ENCODE measurements around the gene CACNG7.
A peak's percentile ranks its signal among the peaks of the same experiment; 100 is the strongest.

The CACNG7 gene

DNA sequence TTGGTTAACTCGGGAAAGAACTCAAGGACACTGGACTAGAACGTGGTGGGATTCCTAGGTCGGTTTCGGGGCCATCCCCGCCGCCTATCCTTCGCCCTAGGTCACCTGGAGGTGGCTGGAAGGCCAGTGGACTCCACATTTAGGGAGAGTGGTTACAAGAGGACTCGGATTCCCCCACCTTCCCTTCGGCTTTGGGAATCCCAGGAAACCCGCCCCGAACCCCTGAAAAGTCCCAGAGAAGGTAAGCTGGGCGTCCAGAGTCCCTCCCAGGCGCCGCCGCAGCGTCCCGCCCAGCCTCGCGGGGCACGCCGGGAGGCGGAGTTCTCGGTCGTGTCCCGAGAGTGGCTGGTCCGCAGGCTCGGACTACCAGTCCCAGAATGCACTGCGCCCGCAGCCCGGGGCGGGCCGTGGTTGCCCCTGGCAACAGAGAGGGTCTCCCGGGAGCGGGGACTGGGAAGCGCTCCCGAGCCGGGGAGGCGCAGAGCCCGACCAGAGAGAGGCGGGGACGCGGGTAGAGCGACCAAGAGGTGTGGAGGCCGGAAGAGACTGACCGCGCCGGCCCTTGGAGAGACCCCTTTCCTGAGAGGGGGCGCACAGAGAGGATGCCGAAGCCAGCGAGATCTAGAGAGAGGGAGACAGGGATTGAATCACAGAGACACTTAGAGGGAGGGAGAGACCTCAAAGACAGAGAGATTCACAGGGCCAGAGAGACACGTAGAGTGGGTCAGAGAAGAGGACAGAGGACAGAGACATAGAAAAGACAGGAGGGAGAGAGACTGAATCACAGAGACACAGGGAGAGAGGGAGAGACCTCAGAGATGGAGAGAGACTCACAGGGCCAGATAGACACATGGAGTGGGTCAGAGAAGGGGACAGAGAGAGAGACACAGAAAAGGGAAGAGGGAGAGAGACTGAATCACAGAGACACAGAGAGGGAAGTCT lies 29.7 kb upstream of the CACNG7 start:
- DNase-seq = peak; percentile 85 to 97

DNA sequence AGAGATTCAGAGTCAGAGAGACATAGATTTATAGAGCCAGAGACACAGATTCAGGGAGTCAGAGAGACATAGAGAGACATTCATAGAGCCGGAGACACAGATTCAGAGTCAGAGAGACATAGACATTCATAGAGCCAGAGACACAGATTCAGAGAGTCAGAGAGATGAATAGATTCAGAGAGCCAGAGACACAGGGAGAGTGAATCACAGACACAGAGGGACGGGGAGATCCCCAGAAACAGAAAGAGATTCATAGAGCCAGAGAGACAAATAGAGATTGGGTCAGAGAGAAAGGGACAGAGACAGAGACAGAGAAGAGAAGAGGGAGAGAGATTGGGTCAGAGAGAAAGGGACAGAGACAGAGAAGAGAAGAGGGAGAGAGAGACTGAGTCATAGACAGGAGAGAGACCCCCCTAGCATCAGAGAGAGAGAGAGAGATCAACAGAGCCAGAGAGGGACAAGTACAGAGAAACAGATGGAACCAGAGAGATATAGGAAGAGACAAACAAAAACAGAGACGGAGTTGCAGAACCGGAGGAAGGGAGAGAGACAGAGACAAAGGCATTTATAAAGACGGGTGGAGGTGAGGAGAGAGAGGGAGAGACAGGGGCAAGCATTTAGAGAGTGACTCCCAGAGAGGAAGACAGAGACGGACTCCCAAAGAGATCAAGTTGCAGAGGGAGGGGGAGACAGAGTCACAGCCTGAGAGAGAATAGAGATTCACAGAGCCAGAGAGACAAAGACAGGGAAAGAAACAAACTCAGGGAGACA lies 28.2 kb upstream of the CACNG7 start:
- no peak for DNase-seq

DNA sequence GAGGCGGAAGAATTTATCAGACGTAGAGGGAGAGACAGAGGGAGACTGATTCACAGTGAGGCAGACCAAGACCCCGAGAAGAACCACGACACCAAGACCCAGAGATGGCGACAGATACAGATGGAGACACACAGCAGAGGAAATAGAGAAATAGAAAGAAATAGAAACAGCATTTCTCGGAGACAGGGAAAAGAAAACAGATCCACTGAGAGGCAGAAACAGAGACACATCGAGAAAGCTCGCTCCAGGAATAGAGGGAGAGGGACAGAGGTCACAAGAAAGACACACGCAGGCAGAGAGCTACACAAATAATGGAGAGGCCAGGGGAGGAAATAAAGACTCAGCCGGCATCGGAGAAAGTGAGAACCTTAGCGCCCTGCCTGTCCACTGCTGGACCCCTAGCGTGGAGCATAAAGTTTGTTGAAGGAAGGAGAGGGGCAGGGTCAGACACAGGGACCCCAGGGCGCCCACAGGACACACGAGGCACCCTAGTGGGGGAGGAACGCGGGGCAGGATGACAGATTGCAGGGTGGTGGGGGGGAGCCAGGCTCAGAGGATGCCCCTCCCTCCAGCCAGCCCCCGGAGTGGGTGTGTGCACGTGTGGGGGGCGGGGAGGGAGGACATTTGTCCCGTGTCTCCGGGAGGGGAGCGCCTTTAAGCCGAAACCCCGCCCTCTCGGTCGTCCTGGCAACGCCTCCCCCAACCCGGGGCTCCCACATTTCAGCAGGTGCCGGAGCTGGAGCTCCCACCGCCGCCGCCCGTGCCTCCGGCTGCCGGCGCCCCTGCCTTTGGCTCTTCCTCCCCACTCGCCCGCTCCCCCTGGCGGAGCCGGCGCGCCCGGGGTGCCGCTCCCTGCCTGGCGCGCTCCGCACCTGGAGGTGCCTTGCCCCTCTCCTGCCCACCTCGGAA lies 27.3 kb upstream of the CACNG7 start, which contains the start of gene PRKCG:
PRKCG (plus strand) TSS at position 716 of the 909 bp plus-strand sequence. CDS start 298 bp downstream, outside the sequence.
- DNase-seq = no peak

DNA sequence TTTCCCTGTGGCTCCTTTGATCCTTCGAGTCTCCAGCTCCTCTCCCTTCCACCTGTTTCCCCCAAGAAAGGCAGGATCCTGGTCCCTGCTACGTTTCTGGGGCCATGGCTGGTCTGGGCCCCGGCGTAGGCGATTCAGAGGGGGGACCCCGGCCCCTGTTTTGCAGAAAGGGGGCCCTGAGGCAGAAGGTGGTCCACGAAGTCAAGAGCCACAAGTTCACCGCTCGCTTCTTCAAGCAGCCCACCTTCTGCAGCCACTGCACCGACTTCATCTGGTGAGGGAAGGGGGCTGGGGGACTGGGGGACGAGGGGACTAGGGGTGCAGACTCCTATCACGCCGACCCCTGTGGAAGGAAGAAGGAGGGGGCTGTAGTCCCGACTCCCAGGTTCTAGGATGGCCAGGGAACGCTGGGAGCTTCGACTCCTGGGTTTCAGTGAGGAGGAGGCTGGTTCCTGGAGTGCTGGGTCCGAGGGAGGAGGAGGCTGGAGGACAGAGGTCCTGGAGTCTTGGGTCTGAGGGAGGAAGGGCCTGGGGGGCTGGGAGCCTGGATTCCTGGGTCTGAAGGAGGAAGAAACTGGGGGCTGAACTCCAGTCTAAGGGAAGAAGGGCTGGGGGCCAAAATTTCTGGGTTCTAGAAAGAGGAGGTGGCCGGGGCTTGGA lies 26.6 kb upstream of the CACNG7 start:
- no peak for DNase-seq

DNA sequence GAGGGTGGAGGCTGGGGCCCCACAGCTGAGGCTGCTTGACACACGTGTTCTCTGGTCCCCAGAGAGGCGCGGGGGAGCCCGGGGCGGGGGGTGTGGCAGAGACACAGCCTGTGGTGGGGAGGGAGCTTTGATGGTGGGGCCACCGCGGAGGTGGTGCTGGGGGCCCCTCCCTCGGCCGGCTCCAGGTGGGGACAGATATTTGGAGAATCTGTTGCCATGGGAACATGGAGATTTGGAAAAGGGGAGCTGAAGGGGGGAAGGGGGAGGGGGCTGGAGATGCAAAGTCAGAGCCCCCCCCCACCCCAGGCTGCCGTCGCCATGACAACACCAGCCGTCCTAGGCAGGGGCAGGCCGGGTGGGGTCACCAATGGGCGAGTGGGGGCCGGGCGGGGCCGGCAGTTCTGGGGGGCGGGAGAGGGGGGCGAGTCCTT lies 25.8 kb upstream of the CACNG7 start:
- DNase-seq = no peak

DNA sequence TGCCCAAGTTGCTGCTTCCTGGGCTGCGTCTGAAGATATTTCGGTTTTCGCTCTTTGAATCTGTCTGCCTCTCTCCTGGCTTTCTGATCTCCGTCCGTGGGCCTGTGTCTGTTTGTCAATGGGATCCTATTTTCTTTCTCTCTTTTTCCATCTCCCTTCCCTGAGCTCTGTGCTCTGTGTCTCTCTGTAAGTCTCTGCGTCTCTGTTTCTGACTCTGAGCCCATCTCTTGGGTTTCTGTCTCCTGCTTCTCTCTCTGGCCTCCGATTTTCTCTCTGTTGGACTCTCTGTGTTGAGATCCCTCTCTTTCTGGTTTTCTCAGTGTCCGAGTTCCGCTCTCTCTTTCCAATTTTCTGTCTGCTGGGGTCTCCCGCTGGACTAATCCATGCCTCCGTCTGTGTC lies 25.3 kb upstream of the CACNG7 start:
- no peak for DNase-seq

DNA sequence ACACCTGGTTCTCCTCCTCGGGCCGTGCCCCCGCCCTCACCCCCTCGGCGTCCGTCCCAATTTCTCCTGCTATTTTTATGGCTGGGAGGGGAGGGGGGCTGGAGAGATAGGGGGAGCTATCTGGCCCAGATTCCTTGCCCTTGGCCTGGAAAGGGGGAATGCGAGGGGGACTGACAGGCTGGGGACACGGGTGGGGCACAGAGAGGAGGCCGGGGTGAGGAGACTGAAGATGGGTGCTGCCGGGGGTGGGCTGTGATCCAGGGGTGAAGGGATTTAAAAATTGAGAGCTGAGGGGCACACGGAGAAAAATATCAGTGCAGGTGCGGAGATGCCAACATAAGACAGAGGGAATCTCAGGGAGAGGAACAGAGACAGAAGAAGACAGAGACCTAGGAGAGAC lies 24.8 kb upstream of the CACNG7 start:
- DNase-seq = no peak

DNA sequence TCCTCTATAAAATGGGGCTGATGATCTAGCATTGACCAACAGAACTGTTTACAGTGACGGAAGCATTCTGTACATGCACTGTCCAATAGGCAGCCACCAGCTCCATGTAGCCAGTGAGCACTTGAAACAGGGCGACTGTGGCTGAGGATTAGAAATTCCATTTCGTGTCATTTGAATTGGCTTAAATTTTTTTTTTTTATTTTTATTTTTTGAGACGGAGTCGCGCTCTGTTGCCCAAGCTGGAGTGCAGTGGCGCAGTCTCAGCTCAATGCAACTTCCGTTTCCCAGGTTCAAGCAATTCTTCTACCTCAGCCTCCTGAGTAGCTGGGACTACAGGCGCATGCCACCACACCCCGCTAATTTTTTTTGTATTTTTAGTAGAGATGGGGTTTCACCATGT lies 24.0 kb upstream of the CACNG7 start:
- DNase-seq = no peak

DNA sequence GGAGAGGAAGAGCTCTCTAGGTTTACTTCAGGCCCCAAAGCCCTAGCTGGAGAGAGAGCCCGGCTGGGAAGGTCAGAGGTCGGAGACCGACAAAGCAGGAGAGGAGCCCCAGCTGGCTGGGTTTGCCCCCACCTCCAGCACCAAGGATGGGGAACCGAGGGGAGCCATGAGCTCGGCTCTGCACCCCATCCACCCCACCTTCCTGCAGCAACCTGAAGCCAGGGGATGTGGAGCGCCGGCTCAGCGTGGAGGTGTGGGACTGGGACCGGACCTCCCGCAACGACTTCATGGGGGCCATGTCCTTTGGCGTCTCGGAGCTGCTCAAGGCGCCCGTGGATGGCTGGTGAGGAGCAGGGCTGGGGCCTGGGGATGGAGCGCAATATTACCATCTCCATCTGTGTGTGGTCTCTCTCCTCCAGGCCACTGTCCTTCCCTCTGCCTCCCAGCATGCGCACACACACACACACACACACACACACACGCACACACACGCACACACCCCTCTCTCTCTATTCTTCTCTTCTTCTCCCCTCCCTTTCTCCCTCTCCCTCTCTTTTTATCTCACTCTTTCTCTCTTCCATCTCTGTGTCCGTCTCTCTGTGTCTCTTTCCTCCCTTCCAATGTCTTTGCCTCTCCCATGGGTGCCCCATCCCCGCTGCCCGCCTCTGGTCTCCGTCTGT lies 16.6 kb upstream of the CACNG7 start:
- DNase-seq = no peak

DNA sequence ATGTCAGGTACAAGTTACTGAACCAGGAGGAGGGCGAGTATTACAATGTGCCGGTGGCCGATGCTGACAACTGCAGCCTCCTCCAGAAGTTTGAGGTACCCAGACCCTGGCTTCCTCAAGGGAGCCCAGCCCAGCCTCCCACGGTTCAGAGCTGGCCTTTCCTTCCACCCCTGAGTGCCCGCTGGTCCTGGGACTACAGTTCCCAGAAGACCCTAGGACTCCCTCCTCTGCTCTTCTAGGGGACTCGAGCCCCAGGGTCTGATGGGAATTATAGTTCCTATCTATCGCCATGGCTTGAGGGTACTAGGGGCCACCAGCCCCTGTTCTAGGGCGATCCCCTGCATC lies 16.1 kb upstream of the CACNG7 start:
- no peak for DNase-seq

DNA sequence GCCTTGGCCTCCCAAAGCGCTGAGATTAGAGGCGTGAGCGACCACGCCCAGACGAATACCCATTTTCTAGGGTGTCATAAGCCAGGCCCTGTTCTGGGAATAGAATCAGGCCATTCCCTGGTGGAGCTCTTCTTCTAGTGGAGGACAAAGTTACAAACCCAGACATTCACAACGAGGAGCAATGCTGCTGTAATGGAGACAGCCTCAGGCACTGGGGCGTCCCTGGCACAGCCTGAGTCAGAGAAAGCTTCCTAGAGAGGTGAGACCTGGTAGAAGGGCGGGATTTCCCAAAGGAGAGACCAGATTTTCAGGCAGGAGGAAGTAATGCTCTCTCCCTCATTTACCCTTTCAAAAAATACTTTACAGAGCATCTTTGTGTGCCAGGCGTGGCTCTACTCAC lies 14.4 kb upstream of the CACNG7 start:
- DNase-seq = no peak

DNA sequence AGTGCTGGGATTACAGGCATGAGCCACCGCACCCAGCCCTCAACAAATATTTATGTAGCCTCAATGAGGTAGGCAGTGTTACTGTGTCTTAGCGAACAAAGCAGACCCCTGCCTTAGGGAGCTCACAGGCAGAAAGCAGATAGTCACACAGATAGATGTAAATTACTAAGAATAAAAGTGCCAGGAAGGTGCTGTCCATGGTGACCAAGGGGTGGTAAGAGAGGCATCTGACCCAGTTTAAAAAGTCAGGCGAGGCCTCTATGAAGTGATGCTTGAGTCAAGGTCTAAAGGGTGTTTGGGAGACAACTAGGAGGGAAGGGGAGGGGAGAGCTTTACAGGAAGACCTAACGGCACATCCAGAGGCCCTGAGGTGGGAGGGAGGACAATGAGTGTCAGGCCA lies 12.4 kb upstream of the CACNG7 start:
- DNase-seq = no peak

DNA sequence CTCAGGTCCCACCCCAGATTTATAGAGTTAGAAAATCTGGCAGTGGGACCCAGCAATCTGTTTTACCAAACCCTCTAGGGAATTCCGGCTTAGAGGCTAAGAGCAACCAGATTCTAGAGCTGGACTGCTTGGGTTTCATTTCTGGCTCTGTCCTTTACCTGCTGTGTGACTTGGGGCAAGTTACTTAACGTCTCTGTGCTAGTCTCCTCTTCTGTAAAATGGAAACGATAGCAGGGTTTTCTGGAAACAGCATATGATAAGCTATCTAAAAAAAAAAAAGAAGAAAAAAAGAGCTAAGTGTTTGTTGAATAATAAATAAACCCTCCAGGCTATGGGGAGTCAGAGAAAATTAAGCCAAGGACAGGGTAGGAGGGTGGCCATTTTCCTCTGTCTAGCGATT lies 11.6 kb upstream of the CACNG7 start:
- no peak for DNase-seq

DNA sequence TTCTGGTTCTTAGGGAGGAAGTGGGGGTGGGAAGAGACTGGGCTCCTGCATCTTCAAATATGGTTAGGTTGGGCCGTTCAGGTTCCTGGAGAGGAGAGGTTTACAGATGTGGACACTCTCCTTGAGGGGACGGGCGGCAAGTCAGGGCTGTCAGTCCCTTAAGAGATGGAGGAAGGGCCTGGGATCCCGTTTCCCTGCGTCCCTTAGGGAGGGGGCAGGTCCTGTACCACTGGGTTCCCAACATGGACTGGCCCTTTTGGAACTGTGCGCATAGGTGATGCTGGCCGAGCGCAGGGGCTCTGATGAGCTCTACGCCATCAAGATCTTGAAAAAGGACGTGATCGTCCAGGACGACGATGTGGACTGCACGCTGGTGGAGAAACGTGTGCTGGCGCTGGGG lies 10.9 kb upstream of the CACNG7 start:
- DNase-seq = no peak

DNA sequence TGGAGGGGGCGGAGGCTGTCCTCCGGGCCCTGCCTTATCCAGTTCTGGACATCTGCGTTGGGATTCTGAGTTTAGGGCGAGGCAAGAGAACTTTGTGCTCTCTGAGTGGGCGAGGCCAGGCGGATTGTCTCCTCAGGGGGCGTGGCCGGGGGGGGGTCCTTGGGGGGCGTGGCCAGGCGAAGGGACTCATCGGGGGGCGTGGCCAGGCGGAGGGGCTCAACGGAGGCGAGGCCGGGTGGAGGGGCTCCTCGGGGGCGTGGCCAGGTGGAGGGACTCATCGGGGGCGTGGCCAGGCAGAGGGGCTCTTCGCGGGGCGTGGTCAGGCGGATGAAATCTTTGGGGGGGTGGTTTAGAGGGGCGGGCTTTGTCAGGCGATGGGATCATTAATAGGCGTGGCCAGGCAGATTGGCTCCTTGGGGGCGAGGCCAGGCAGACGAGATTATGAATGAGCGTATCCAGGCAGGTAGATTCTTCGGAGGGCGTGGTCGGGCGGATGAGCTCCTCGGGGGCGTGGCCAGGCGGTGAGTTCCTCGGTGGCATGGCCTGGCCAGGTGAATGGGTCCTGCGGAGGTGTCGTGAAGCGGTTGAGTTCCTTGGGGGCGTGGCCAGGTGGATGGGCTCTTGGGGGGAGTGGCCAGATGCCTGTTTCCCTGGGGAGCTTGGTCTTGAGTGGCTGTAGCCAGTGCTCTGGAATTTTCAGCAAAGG lies 10.3 kb upstream of the CACNG7 start:
- DNase-seq = no peak

DNA sequence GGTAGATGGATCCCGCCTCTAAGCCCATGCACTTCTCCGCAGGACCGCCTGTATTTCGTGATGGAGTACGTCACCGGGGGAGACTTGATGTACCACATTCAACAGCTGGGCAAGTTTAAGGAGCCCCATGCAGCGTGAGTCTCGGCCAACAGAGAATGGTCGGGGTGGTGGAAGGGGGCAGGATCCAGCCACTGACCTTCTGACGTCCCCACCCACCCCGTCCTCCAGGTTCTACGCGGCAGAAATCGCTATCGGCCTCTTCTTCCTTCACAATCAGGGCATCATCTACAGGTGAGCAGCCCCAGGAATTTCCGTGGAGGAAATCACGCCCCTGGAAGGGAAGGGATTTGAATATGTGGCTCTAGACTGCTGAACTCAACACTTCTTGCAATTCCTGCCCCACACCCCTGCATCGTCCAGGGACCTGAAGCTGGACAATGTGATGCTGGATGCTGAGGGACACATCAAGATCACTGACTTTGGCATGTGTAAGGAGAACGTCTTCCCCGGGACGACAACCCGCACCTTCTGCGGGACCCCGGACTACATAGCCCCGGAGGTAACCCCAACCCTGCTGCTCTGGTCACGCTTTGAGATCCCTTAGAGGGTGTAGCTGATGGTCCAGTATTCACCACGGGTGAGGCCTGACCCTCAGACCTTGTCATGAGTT lies 8.8 kb upstream of the CACNG7 start:
- DNase-seq = no peak

DNA sequence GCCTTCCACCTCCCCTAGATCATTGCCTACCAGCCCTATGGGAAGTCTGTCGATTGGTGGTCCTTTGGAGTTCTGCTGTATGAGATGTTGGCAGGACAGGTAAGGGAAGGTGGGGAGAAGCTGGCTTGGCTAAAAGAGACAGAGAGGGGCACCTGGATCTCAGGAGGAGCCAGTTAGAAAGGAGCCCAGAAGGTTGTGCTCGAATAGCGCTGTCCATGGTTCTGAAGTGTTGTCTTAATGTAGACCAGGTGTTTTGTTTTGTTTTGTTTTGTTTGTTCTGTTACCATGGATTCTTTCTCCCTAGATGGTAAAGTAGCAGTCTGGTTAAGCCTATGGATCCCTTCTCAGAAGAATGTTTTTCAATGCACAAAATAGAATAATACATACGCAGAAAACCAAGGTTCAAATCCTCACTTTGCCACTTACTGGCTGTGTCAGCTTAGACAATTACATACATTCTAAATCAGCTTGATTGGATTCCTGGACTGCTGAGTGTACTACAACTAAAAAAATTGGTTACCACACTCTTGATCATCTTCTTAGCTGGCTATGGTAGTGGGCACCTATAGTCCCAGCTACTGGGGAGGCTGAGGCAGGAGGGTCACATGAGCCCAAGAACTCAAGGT lies 5.9 kb upstream of the CACNG7 start:
- no peak for DNase-seq

DNA sequence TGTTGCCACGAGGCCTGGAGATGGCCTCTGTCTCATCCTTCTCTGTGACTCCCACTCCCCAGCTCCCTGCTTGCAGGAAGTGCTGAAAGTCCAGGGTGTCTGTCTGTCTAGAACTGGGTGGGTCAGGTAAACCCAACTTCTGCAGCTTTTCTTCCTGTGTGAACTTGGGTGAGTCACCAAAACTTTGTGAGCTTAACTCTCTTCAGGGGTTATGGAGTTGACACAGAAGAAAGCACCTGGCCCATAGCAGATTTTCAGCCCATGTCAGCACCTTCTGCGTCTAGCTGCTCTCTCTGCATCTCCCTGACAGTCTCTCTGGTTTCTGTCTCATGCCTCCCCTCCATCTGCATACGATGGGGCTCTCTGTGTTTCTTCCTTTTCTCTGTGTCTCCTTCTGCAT lies 4.2 kb upstream of the CACNG7 start:
- no peak for DNase-seq

DNA sequence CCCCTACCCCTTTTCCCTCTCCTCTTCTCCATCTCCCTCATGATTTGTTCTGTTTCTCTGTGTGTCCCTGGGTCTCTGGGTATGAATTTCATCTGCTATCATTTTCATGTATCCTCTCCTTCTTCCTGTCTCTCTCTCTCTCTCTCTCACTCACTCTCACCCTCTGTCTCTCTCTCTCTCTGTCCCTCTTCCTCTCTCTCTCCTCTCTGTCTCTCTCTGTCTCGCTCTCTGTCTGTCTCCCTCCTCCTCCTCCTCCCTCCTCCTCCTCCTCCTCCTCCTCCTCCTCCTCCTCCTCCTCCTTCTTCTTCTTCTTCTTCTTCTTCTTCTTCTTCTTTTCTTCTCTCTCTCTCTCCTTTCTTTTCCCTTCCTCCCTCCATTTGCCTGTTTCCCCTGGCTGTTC lies 3.3 kb upstream of the CACNG7 start:
- DNase-seq = no peak
